B cell (primary cell): ENCODE measurements around the gene GCNT2. TPM values are rescaled to one million over a fixed set of nuclear protein-coding genes. Genes with fewer than 3 reads are reported as not detected.

Experiments used
- ATAC-seq: fragments of 200-7000 bp; cut with Tn5 transposase; one replicate; pipeline ENCODE4 v1.10.0; 2021; ENCODE audit warnings: low read depth, mild to moderate bottlenecking, moderate number of reproducible peaks, moderate library complexity
- CTCF ChIA-PET: fragments of 350-600 bp; sonication (Branson Sonifier 250); formaldehyde crosslinking; loops from one replicate; lab custom pipeline; 2021; ENCODE audit warnings: antibody characterized with exemption, inconsistent platforms; lab: Charles Lee
- POLR2A ChIA-PET: fragments of 350-600 bp; sonication (Branson Sonifier 250); formaldehyde crosslinking; loops from one replicate; lab custom pipeline; 2021; ENCODE audit warnings: antibody characterized with exemption; lab: Charles Lee
- DNase-seq: peaks from one replicate; pipeline ENCODE4 v3.0.0; 2013
- H2AFZ ChIP-seq: 2 replicates; pipeline ENCODE4 v1.6.1; 2012; ENCODE audit warnings: mild to moderate bottlenecking, low read depth, low read length; ENCODE audit not compliant: insufficient read depth, poor library complexity, severe bottlenecking
- H3K27ac ChIP-seq, 2 donors: 1 replicate in 1 of 2; 2 replicates in 1 of 2; pipeline ENCODE4 v1.5.1; 2012 to 2013; ENCODE audit warnings: low read length in 2 of 2, mild to moderate bottlenecking in 2 of 2, moderate library complexity in 1 of 2
- H3K27me3 ChIP-seq, 4 experiments: fragments of 200-600 bp in 1 of 4; sonication (generic) in 1 of 4; replicated peaks in 1 of 4; 1 replicate in 2 of 4; 2 replicates in 2 of 4; pipeline versions ENCODE4 v1.6.1 to v1.7.0; 2013 to 2016; ENCODE audit warnings: low read length in 3 of 4, mild to moderate bottlenecking in 2 of 4, mixed read lengths in 1 of 4, moderate library complexity in 1 of 4; ENCODE audit not compliant: insufficient read depth in 4 of 4, control insufficient read depth in 3 of 4; ENCODE audit errors: control extremely low read depth in 1 of 4
- H3K36me3 ChIP-seq, 2 experiments: replicated peaks in 1 of 2; 1 replicate in 1 of 2; 2 replicates in 1 of 2; pipeline versions ENCODE4 v1.6.1 to v1.7.1; 2013; ENCODE audit warnings: low read length in 1 of 2; ENCODE audit not compliant: insufficient read depth in 2 of 2, control insufficient read depth in 1 of 2; ENCODE audit errors: control extremely low read depth in 1 of 2, extremely low read depth in 1 of 2
- H3K4me1 ChIP-seq, 2 donors: fragments of 200-600 bp in 1 of 2; sonication (generic) in 1 of 2; 1 replicate in 1 of 2; 2 replicates in 1 of 2; pipeline versions ENCODE4 v1.5.1 to v1.6.1; 2013 to 2017; ENCODE audit warnings: low read length in 2 of 2; ENCODE audit not compliant: control insufficient read depth in 2 of 2, insufficient read depth in 2 of 2
- H3K4me2 ChIP-seq: replicated peaks from 2 replicates; pipeline ENCODE3; 2012; ENCODE audit warnings: mild to moderate bottlenecking, low read depth, low read length; ENCODE audit not compliant: poor library complexity, severe bottlenecking
- H3K4me3 ChIP-seq, 5 experiments: fragments of 200-600 bp in 1 of 5; sonication (generic) in 1 of 5; 1 replicate in 3 of 5; 2 replicates in 2 of 5; pipeline versions ENCODE4 v1.5.1 to v1.7.0; 2011 to 2016; ENCODE audit warnings: low read length in 4 of 5, mild to moderate bottlenecking in 4 of 5, low read depth in 2 of 5, control low read depth in 1 of 5, moderate library complexity in 1 of 5; ENCODE audit not compliant: insufficient read depth in 1 of 5; ENCODE audit errors: control extremely low read depth in 1 of 5, extremely low read depth in 1 of 5
- H3K79me2 ChIP-seq: fragments of 200-600 bp; sonication (generic); one replicate; pipeline ENCODE4 v1.6.0; 2016; ENCODE audit warnings: low read length; ENCODE audit not compliant: control insufficient read depth, insufficient read depth
- H3K9ac ChIP-seq: fragments of 200-600 bp; sonication (generic); 2 replicates; pipeline ENCODE4 v1.6.1; 2017; ENCODE audit warnings: mild to moderate bottlenecking, low read length, moderate library complexity
- H3K9me3 ChIP-seq, 3 donors: one replicate each; pipeline versions ENCODE4 v1.6.1 to v1.7.1; 2013; ENCODE audit warnings: low read length in 2 of 3; ENCODE audit not compliant: control insufficient read depth in 2 of 3, insufficient read depth in 1 of 3; ENCODE audit errors: control extremely low read depth in 1 of 3
- H4K20me1 ChIP-seq: 2 replicates; pipeline ENCODE4 v1.6.0; 2012; ENCODE audit warnings: mild to moderate bottlenecking, low read length; ENCODE audit not compliant: insufficient read depth, control insufficient read depth, poor library complexity, severe bottlenecking
- H3K27ac Mint-ChIP-seq: one replicate; pipeline ENCODE4 v1.8.0; 2021; ENCODE audit warnings: mixed read lengths
- H3K27me3 Mint-ChIP-seq: one replicate; pipeline ENCODE4 v1.8.0; 2021; ENCODE audit warnings: mixed read lengths
- H3K4me1 Mint-ChIP-seq: one replicate; pipeline ENCODE4 v1.8.0; 2021; ENCODE audit warnings: mixed read lengths
- H3K4me3 Mint-ChIP-seq: one replicate; pipeline ENCODE4 v1.8.0; 2021; ENCODE audit warnings: mixed read lengths
- H3K9me3 Mint-ChIP-seq: one replicate; pipeline ENCODE4 v1.8.0; 2022; ENCODE audit warnings: mixed read lengths; ENCODE audit not compliant: insufficient read depth
- CTCF ChIP-seq: fragments of 200-600 bp; IDR thresholded peaks from one replicate; pipeline ENCODE4 v1.8.0; 2022; ENCODE audit warnings: antibody characterized with exemption, mild to moderate bottlenecking
- EZH2 ChIP-seq: IDR thresholded peaks from 2 replicates; pipeline ENCODE4 v1.6.1; 2012; ENCODE audit warnings: borderline replicate concordance, low read depth, mild to moderate bottlenecking, moderate library complexity, low read length; ENCODE audit not compliant: insufficient read depth, poor library complexity, severe bottlenecking
- WGBS: methylation state at CpG from one replicate; pipeline ENCODE4 v1.1.5; 2013; ENCODE audit warnings: missing lambda C conversion rate; ENCODE audit not compliant: insufficient coverage; 5-methylcytosine and 5-hydroxymethylcytosine counted together
- intact Hi-C: fragments of 100-400 bp; cut with micrococcal nuclease; formaldehyde crosslinking; loops from one replicate; pipeline ENCODE4 v1.10.0; 2022
- polyA plus RNA-seq: library from polyadenylated mRNA; depleted of rRNA; stranded (reverse); fragments of >200 nt; gene quantifications from 2 replicates; pipeline ENCODE4 v1.2.3, GENCODE V29; 2012
- total RNA-seq, 2 donors: library from RNA; stranded (reverse); fragments of 120-200 nt in 1 of 2; gene quantifications; 1 replicate in 1 of 2; 2 replicates in 1 of 2; pipeline versions ENCODE4 v1.2.3 to v1.2.4, GENCODE V29; 2013 to 2022

GCNT2 gene
- total and polyA plus RNA-seq, 2 donors (not counting 1 experiment from before 2014, with no cell fraction given): 6.8 to 32.1 TPM

GRCh38 chr6:10564975-10565673, 44.0 kb downstream of the GCNT2 start:
- ATAC-seq: no peak
- Mint-ChIP-seq H3K27me3 (no peaks in the 10 kb centered on the region), H3K4me1 (peaks cover 33% of the 10 kb centered on the region), H3K27ac (no peak overlapping the region), H3K9me3 (no peaks in the 10 kb centered on the region), H3K4me3 (no peak overlapping the region)
- no peaks in the 10 kb centered on the region for H3K27me3 ChIP-seq
- peaks cover 54% of the 10 kb centered on the region for H3K79me2 ChIP-seq
- no peaks in the 10 kb centered on the region for H3K9me3 ChIP-seq
- POLR2A ChIA-PET: no interaction called here
- CTCF ChIA-PET: interaction anchor here (0.9 kb wide), 1 partner anchor 54 kb away, joined by 3 read pairs; no protein-coding TSS in a partner anchor
- DNase-seq: no peak
- H3K36me3 ChIP-seq: no peaks in the 10 kb centered on the region
- H3K4me2 ChIP-seq: no peak overlapping the region
- TF ChIP-seq CTCF (no peak), EZH2 (no peak)
- no peak overlapping the region for H3K27ac ChIP-seq
- H3K4me3 ChIP-seq: no peak overlapping the region
- 96% methylated on average over 13 of the region's 13 CpGs for WGBS
- intact Hi-C loops: loop anchor here (5.0 kb wide), 1 partner anchor 38 kb away; no protein-coding TSS in a partner anchor
- peaks cover 56% of the 10 kb centered on the region for H4K20me1 ChIP-seq
- H2AFZ ChIP-seq: no peak overlapping the region
- no peak overlapping the region for H3K9ac ChIP-seq
- peaks cover 0 to 5% of the 10 kb centered on the region in 2 donors for H3K4me1 ChIP-seq

- no peak for DNase-seq
- Histone ChIP-seq H3K36me3 (no peaks in the 10 kb centered on the region), H4K20me1 (peaks cover 51% of the 10 kb centered on the region), H3K27me3 (no peaks in the 10 kb centered on the region), H2AFZ (no peak overlapping the region), H3K4me3 (no peak overlapping the region), H3K4me1 (peaks cover 0 to 5% of the 10 kb centered on the region in 2 donors), H3K4me2 (no peak overlapping the region), H3K79me2 (peaks cover 52% of the 10 kb centered on the region), H3K9me3 (no peaks in the 10 kb centered on the region), H3K9ac (no peak overlapping the region), H3K27ac (no peak overlapping the region)
- Mint-ChIP-seq H3K9me3 (no peaks in the 10 kb centered on the region), H3K4me1 (peaks cover 29% of the 10 kb centered on the region), H3K4me3 (no peak overlapping the region), H3K27ac (no peak overlapping the region), H3K27me3 (no peaks in the 10 kb centered on the region)
- WGBS: 100% methylated on average over 3 of the region's 9 CpGs
- ChIA-PET POLR2A (no interaction called here), CTCF (interaction anchor here (0.9 kb wide), 1 partner anchor 55 kb away, joined by 3 read pairs; no protein-coding TSS in a partner anchor)
- intact Hi-C loops: no loop called here
- TF ChIP-seq EZH2 (no peak), CTCF (no peak)
- ATAC-seq: no peak
These were observed 44.8 kb downstream of the GCNT2 start for GRCh38 chr6:10565913-10566312.
